A673 (cell line): ENCODE data around the gene HABP2.

Experiments
- EZH2 ChIP-seq: fragments of 200-600 bp; sonication (generic); IDR thresholded peaks from 2 replicates; pipeline ENCODE4 v1.6.1; 2017; ENCODE audit warnings: borderline replicate concordance, low read depth, mild to moderate bottlenecking, mixed read lengths, antibody characterized with exemption, low read length; ENCODE audit not compliant: poor library complexity, severe bottlenecking
- TF ChIP-seq, protein P1 (sequence below): fragments of 300-800, 200-600 bp; sonication (generic); conservative IDR thresholded peaks from 2 replicates; pipeline ENCODE4 v1.5.1; 2017; ENCODE audit warnings: low read depth, mild to moderate bottlenecking, antibody characterized with exemption, low read length, moderate library complexity, mixed read lengths

- TF ChIP-seq, protein P1, sequence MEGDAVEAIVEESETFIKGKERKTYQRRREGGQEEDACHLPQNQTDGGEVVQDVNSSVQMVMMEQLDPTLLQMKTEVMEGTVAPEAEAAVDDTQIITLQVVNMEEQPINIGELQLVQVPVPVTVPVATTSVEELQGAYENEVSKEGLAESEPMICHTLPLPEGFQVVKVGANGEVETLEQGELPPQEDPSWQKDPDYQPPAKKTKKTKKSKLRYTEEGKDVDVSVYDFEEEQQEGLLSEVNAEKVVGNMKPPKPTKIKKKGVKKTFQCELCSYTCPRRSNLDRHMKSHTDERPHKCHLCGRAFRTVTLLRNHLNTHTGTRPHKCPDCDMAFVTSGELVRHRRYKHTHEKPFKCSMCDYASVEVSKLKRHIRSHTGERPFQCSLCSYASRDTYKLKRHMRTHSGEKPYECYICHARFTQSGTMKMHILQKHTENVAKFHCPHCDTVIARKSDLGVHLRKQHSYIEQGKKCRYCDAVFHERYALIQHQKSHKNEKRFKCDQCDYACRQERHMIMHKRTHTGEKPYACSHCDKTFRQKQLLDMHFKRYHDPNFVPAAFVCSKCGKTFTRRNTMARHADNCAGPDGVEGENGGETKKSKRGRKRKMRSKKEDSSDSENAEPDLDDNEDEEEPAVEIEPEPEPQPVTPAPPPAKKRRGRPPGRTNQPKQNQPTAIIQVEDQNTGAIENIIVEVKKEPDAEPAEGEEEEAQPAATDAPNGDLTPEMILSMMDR = no peak
- no peak for TF ChIP-seq EZH2
Measured at GRCh38 chr10:113503930-113504329, 48.9 kb upstream of the HABP2 start.
